Stimulated activated CD4-positive, alpha-beta T cell treated with anti-CD3 and anti-CD28 coated beads, Interleukin-4, amount 100 ng/mL, for 24 hours (primary cell): ENCODE results near the gene NDRG2.
"Not testable (repeated sequence)": the region's sequence is repeated elsewhere in the genome, so short reads cannot be mapped to it uniquely, and the experiment has no call there.

Experiments
- DNase-seq: peaks from one replicate; pipeline ENCODE4 v3.0.0-alpha.2; 2020

The NDRG2 gene

DNA sequence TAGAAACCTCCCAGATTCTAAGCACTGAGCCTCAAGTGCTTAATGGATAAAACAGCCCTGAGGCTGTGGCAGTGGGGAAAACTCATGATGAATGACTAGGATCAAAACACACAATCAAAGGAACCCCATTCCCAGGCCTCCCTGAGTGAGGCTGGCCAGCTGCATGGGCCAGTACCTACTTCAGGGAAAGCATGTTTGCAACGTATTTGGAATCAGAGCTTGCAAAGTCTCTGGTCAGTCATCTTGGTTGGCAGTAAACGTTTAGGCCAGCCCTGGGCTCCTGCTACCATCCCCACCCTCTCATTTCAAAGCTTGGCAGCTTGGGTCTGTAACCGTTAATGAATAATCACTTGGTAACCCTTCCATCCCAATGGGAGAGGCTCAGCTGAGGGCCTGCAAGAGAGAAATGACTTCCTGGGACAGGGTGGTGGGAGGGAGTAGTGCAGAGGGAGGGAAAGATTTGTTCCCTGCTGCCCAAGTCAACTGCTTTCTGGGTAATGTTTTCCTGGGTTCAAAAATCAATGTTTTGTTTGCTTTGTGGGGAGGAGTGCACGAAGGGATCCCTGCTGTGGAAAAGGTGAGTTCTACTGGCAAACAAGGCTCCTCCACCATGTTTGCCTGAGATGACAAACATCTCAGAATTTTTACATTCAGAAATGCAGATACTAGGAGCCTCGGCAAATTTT, 30.7 kb upstream of the NDRG2 start:
- DNase-seq = no peak

DNA sequence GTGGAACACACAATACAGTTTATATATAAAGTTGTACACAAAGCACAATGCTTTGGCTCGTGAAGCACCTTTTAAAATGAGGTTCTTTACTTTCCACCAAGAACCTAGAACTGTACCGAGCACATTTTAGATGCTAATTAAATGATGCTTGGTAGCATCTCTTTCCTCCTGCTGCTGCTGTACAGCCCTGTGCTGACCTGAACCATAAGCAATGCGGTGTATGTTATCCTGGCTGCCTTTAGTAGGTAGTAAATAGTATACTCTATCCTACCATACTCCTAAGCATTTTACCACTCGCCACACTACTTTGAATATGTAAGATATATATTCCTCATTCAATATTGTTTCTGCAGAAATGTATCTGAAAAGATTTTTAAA, 29.9 kb upstream of the NDRG2 start:
- no peak for DNase-seq

DNA sequence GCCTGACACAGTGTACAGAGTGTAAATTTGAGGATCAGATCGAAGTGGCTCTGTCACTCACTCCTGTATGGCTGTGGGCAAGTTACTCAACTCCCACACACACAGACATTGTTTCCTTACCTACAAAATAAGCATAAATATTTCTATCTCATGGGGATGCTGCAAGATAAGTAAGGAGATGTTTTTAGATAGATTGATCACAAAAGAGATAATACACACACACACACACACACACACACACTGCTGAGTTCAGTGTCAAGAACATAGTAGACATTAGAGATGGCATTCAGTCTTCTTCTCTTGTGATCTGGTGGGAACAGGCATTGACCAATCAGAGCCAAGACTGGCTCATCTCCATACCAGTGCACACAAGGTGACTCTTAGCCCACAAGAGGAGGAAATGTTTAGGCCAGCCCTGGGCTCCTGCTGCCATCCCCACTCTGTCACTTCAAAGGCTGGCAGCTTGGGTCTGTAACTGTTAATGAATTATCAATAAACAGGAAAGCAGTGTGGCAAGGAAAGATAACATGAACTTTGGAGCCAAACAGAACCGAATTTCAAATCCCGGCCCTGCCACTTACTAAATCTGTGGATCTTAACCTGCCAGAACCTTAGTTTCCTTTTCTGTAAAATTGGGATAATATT, 29.4 kb upstream of the NDRG2 start:
- DNase-seq = no peak

DNA sequence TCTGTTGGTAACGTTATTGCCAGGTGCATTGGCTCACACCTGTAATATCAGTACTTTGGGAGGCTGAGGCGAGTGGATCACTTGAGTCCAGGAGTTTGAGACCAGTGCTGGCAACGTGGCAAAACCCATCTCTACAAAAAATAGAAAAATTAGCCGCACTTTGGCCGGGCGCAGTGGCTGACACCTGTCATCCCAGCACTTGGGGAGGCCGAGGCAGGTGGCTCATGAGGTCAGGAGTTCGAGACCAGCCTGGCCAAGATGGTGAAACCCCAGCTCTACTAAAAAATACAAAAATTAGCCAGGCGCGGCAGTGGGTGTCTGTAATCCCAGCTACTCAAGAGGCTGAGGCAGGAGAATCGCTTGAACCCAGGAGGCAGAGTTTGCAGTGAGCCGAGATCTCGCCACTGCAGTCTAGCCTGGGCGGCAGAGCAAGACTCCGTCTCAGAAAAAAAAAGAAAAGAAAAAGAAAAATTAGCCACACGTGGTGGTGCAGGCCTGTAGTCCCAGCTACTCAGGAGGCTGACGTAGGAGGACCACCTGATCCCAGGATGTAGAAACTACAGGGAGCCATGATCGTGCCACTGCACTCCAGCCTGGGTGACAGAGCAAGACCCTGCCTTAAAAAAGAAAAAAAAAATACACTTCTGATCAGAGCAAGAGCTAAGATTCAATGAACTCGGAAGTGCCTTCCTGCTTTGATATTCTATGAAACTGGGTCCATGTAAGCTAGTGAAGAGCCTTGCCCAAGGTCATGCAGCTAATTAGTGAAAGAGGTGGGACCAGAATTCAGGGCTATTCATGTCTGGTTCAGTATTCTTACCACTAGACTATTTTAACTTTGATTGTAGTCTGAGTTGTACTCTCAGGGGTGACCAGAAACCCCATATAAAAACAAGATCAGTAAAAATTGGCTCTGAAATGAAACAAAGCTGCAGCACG, 28.6 kb upstream of the NDRG2 start:
- no peak for DNase-seq

DNA sequence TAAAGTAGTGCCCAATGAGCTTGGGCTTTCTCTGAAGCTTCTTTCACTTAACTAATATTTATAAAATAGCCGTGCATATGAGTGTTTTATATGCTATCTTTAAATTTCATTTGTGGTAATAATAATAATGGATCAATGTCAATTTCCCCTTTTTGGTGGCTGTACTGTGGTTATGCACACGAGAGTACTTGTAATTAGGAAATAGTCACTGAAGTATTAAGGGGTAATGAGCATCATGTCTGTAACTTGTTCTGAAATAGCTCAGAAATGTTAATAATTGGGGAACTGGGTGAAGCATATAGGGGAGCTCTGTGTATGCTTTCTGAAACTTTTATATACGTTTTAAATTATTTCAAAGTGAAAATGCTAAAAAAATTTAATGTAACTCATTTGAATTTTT, 25.7 kb upstream of the NDRG2 start:
- DNase-seq = no peak

DNA sequence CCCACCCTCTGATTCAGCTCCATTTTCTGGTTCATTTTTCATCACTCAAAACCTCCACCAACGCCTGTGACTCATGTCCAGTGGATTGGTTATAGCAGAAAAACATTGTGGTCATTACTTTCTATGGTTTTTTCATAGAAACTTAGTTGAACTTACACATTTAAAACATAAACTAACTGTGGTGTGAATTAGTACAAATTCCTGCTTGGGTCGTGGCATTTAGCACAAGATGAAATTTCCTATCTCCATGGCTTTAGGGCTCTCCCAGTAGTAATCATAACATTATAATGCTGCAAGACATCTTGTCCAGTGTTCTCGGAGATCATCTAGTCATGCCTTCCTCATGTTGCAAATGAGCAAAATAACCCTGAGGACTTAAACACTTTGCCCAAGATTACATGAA, 24.4 kb upstream of the NDRG2 start:
- no peak for DNase-seq

DNA sequence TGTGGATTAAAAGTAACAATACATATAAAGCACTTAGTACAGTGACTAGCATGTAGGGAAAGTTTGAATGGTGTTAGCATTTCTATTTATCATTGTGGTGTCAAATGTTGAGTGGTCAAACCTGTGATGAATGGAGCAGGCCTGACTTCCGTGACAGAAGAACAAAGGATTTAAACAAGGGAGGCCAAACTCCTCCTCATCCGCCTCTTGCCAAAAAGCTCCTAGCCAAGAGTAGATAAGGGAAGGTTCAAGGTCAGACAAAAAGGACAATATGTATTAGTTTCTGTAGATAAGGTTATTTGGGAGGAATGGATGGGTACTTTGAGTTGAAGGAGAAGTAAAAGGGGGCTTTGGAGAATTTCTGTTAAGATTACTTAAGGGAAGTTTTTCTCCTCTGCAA, 23.8 kb upstream of the NDRG2 start:
- DNase-seq = no peak

DNA sequence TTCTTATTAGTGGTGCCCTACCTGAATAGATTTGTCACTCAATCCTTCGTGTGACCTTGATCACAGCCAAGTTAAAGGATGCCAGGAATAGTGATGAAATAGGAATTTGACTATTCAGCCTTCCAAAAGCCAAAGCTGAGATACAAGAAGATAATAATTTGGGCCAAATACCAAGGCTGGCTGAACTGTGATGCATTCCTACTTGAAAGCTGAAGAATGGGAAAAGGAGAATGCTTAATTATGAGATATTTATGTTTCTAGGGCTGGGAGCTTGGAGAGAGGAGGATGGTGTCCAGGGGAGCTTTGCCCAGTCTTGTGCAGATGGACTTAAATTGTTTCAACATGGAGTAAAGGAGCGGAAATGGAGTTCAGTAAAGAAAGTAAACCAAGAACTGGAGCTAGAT, 22.5 kb upstream of the NDRG2 start:
- DNase-seq = no peak

DNA sequence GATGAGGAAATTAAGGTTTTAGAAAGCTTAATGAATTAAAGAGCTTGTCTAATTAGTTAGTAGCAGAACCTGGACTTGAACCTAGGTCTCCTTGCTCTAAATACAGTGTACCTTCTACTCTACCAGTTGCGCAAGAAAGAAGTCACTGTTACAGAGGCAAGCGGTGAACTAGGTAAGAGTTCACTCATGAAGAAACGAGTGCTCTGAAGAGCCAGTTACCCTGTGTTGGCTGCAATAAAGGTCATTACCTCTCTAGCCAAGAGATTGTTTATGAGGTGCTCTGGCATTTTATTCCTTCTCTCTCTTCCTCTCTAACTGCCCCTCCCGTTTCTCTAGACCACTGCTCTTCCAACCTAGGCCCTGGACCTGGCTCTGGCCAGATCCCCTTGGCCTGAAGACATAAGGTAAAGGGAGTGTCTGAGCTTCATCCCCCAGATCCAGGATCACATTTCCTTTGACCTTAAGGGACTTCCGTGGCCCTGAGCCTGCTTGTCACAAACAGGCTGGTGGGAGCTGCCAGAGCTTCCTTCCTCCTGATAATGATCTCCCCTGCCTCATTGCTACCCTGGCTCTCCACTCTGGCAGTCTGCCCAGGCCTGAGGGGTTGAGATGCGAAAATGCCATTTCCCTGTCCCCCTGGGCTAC, 19.2 kb upstream of the NDRG2 start:
- DNase-seq = no peak

DNA sequence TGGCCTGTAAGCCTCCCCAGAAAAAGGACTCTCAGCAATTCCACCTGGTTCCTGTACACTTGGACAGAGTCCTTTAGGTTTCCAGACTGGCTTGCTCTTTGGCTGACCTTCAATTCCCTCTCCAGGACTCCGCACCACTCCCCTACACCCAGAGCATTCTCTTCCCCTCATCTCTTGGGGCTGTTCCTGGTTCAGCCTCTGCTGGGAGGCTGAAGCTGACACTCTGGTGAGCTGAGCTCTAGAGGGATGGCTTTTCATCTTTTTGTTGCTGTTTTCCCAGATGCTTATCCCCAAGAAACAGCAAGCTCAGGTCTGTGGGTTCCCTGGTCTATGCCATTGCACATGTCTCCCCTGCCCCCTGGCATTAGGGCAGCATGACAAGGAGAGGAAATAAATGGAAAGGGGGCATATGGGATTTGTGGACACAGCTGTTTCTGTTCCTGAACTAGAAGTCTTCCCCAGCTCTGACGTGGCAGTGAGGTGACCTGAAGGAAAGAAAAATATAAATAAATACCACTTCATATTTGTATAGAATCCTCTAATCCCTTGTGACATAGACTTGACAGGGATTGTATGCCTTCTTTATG, 18.6 kb upstream of the NDRG2 start:
- no peak for DNase-seq

DNA sequence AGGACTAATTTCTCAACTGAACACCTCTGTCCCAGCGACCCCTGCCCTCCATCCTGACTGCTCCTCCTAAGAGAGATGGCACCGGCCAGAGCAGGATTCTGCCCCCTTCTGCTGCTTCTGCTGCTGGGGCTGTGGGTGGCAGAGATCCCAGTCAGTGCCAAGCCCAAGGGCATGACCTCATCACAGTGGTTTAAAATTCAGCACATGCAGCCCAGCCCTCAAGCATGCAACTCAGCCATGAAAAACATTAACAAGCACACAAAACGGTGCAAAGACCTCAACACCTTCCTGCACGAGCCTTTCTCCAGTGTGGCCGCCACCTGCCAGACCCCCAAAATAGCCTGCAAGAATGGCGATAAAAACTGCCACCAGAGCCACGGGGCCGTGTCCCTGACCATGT, 18.1 kb upstream of the NDRG2 start:
- no peak for DNase-seq

DNA sequence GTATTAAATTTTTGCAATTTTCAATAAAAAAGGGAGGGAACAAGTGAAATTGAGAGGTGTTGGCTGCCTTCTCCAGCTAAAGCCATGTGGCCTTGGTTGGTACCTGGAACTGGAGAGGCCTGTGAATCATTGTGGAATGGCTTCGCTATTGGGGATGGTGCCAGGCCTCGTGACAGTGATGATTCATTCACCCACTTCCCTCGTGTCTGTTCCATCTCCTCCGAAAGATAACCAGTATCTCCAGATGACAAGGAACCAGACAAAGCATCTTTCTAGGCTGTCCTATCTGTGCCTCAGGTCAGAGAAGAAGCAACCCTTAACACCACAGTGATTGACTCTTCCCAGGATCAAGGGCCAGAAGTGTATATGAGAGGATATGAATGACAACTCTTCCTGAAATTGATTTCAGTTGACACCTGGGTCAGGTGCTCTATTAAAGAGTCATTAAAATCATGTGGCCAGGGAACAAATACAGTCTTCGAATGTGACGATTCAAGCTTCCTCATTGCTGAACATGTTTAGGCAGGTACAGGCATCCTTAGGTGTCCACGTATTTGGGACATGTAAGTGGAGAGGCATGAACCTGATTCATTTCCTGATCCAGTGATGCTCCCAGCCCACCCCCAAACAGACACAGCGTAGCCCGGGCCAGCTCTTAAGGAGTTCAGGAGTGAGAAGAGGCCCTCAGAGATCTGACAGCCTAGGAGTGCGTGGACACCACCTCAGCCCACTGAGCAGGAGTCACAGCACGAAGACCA, 17.0 kb upstream of the NDRG2 start, which contains the start of gene RNASE7:
RNASE7 (plus strand) TSS at position 687 of the 758 bp plus-strand sequence. CDS start 631 bp downstream, outside the sequence.
- DNase-seq = no peak

DNA sequence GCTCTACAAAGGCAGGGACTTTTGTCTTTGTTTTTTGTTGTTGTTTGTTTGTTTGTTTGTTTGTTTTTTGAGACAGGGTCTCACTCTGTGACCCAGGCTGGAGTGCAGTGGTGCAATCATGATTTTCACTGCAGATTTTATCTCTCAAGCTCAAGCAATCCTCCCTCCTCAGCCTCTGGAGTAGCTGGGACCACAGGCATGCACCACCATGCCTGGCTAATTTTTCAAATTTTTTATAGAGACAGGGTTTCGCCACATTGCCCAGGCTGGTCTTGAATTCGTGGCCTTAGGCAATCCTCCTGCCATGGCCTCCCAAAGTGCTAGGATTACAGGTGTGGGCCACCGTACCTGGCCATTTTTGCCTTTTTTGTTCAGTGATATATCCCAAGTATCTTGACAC, 16.1 kb upstream of the NDRG2 start:
- not testable (repeated sequence) for DNase-seq

DNA sequence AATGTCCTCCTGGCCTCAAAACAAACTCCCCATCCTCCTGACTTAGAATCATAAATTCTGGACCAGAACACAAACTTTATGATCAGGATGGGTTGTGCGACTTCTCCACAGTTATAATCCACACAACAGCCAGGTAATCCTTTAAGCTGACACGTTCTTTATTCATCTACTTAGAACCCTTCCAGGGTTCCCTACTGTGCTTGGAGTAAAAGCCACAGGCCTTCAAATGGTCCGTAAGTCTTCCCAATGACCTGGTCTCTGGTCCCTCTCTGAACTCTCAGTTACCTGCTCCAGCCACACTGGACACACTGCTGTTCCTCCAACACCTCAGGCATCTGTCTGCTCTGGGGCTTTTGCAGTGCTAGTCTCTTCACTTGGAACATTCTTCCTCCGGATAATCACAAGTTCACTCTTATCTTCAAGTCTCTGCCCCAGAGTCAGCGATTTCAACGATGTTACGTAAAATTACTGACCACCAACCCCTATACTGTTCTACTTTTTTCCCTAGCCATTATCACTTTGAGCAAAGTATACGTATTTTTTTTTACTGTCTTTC, 15.6 kb upstream of the NDRG2 start:
- no peak for DNase-seq

DNA sequence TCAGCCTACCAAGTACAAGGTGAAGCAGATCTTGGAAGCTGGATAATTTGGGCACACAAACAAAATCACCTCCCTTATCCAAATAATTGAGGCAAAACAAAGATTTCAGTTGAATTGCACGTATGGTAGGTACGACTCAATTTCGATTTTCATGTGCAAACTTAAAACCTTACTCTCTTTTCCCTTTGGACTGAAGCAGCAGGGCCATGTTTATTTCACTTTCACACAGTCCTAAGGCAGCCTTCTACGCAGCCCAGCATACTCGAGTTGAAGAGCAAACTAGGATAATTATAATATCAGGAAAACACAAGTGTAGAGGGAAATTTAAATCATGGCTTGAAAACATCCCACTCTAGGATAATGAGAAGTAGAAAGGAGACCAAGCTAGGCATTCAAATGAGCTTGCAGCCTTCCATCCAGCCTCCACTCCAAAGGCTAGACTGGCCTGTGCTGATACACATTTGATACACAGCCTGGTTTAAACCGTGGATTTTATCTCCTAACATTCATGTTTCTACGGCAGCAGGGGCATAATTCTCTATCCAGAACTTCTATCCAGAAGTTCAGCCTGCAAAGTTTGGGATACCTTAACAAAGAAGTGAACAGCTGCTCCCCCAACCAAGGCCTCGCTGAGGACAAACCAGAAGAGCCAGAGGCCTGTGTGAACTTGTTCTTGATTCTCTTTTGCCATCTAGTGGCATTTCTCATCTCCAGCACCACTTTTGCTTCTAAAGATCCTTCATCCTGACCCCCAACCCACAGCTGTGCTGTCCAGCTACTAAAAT, 14.9 kb upstream of the NDRG2 start:
- DNase-seq = no peak

DNA sequence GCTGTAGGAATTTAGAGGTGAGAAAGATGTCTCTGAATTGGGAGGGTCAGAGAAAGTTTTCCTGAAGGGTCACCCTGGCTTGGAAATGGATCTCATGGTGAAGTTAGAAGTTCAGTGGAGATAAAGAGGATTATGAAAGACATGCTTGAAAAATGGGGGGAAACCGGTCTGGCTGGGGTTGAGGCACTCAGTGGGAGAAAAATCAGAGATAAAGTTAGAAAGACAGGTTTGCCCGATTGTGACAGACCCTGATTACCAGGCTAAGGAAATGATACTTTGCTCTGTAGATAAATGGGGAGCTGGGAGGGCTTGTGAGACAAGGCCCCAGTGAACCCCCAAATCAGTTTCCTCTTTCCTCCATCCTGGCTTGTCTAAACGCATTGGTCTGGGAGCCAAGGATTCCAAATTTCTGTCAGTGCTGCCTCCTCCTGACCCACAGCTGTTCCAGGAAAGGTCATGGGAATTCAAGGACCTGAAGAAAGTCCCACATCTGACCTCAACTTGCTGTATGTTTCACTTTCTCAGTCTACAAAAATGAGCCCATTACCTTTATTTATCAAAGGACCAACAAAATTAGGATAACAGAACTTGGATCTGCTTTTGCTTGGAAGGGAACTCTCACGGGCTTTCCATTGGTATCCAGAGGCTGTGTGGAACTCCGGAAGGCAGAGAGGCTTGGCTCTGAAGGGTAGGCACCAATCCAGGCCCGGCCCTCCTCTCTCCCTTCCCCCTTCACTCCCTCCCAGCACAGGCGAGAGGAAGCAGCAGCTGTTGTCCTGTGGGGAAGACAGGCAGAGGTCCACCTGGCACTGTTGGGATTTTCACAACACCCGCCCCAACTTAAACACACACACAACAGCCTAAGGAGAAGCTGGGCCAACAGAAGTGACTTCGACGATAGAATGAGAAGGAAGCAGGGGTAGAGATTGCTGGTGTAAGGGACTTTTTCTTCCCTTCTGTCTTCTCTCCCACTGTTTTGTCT, 13.9 kb upstream of the NDRG2 start:
- no peak for DNase-seq

DNA sequence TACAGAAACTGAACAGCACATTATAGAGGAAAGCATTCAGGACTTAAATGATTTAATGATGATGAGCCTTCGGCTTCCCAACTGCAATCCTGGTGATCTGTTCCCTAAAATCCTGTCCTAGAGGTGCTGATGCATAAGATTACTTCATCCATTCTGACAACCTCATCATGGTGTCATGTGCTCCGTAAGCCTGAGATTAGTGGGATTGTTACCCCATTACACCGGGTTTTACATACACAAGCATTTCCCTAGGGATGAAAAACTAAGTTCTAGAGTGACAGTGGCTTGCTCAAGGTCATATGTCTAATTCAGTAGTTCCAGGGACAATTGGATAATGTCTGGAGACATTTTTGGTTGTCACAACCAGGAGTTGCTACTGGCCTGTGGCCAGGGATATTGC, 12.3 kb upstream of the NDRG2 start:
- DNase-seq = no peak

DNA sequence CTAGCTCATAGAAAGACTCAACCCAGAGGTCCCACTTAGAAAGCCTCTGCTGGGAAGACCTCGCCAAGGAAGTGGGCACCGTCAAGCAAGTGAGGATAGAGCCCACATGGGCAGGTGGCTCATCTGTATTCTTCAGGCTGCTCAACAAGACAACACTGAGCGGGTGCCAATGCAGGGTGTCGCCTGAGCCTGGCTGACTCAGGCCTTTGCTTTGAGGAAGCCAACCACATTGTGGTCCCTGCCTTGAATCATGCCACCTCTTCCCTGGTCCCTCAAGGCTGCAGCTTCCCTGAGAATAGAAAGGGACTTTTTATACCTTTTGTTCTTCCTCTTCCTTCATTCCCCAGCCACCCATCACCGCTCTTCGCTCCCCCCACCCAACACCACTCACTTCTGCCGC, 11.9 kb upstream of the NDRG2 start:
- no peak for DNase-seq

DNA sequence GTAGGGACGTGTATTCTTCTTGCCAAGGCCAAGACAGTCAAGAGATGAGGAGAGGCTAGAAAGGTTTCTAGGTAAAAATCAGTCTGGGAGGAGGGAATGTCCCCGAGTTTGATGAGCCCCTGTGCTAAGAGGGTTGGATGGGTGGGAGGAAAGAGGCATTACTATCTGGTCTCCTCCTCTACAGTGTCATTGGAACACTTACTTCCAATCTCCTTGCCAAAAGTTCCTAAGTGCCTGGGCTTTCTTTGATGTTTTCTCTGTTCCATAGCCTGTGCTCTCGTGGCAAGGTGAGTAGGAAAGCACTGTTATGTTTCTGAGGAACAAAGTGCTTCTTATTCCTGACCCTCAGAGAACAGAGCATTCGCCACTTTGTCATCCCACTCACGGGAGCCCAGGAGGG, 9.8 kb upstream of the NDRG2 start, which contains the start of gene RNASE13:
RNASE13 (minus strand) TSS at position 101 of the 400 bp plus-strand sequence. CDS start 519 bp downstream, outside the sequence.
- DNase-seq = no peak
